Tibial nerve (tissue), 4 donors: ENCODE results near the gene SNU13. TPM values are rescaled to one million over a fixed set of nuclear protein-coding genes. Genes with fewer than 3 reads are reported as not detected.
"Not testable (repeated sequence)": the region's sequence is repeated elsewhere in the genome, so short reads cannot be mapped to it uniquely, and the experiment has no call there.

Experiments
- DNase-seq, 2 donors: peaks; one replicate each; pipeline ENCODE4 v3.0.0-alpha.2; 2019; ENCODE audit warnings: low spot score in 2 of 2
- H3K27ac ChIP-seq, 4 donors: fragments of 200-600 bp; sonication (generic) in 3 of 4; one replicate each; pipeline ENCODE4 v1.5.1; 2017 to 2019; ENCODE audit warnings: mild to moderate bottlenecking in 1 of 4
- H3K27me3 ChIP-seq, 2 donors: fragments of 200-600 bp; sonication (generic) in 1 of 2; one replicate each; pipeline versions ENCODE4 v1.5.1 to v1.6.0; 2017 to 2019
- H3K36me3 ChIP-seq, 3 donors: fragments of 200-600 bp; sonication (generic); one replicate each; pipeline ENCODE4 v1.5.1; 2018 to 2019
- H3K4me1 ChIP-seq, 4 donors: fragments of 200-600 bp; sonication (generic) in 3 of 4; one replicate each; pipeline ENCODE4 v1.5.1; 2017 to 2019
- H3K4me3 ChIP-seq, 4 donors: fragments of 200-600 bp; sonication (generic) in 3 of 4; one replicate each; pipeline ENCODE4 v1.5.1; 2017 to 2019; ENCODE audit warnings: mild to moderate bottlenecking in 1 of 4, moderate library complexity in 1 of 4
- H3K9me3 ChIP-seq, 4 donors: fragments of 200-600 bp; sonication (generic) in 3 of 4; one replicate each; pipeline ENCODE4 v1.5.1; 2017 to 2019
- EP300 ChIP-seq, 2 donors: sonication (generic); formaldehyde crosslinking; IDR thresholded peaks; one replicate each; pipeline ENCODE4 v1.6.1; 2017; ENCODE audit warnings: antibody characterized with exemption in 2 of 2, mild to moderate bottlenecking in 1 of 2
- POLR2A ChIP-seq, 2 donors: fragments of 450-650 bp; IDR thresholded peaks; one replicate each; pipeline ENCODE4 v1.6.1; 2017; ENCODE audit warnings: antibody characterized with exemption in 2 of 2, mild to moderate bottlenecking in 2 of 2, moderate library complexity in 2 of 2
- WGBS, 2 donors: methylation state at CpG; one replicate each; pipeline ENCODE4 v1.1.5; 2018; 5-methylcytosine and 5-hydroxymethylcytosine counted together
- total RNA-seq, 4 donors: library from RNA; depleted of rRNA; stranded (reverse); fragments of >200 nt; gene quantifications; one replicate each; pipeline ENCODE4 v1.1.0, GENCODE V29; 2016
- TF ChIP-seq, protein P1 (sequence below), 5 experiments: fragments of 200-600 bp in 3 of 5; fragments of 450-650 bp in 2 of 5; sonication (generic) in 3 of 5; IDR thresholded peaks; one replicate each; pipeline ENCODE4 v1.5.1; 2016 to 2019; ENCODE audit warnings: antibody characterized with exemption in 5 of 5, mild to moderate bottlenecking in 3 of 5, moderate library complexity in 2 of 5

Gene SNU13
- total RNA-seq, 4 donors from 2014 or later, result 66.3 to 104 (median 90.6) TPM

- Histone ChIP-seq H3K36me3 (peaks cover 3 to 53% (median 20%) of the 10 kb centered on the region in 3 donors), H3K27me3 (no peaks in the 10 kb centered on the region), H3K4me3 (no peak overlapping the region), H3K9me3 (no peaks in the 10 kb centered on the region), H3K27ac (no peak overlapping the region), H3K4me1 (peaks cover 0 to 13% (median 0%) of the 10 kb centered on the region in 4 donors)
- no peak for TF ChIP-seq POLR2A (IDR thresholded peaks at IDR 0.05)
- no peak for TF ChIP-seq EP300 (IDR thresholded peaks at IDR 0.05)
- TF ChIP-seq, protein P1, sequence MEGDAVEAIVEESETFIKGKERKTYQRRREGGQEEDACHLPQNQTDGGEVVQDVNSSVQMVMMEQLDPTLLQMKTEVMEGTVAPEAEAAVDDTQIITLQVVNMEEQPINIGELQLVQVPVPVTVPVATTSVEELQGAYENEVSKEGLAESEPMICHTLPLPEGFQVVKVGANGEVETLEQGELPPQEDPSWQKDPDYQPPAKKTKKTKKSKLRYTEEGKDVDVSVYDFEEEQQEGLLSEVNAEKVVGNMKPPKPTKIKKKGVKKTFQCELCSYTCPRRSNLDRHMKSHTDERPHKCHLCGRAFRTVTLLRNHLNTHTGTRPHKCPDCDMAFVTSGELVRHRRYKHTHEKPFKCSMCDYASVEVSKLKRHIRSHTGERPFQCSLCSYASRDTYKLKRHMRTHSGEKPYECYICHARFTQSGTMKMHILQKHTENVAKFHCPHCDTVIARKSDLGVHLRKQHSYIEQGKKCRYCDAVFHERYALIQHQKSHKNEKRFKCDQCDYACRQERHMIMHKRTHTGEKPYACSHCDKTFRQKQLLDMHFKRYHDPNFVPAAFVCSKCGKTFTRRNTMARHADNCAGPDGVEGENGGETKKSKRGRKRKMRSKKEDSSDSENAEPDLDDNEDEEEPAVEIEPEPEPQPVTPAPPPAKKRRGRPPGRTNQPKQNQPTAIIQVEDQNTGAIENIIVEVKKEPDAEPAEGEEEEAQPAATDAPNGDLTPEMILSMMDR (IDR thresholded peaks at IDR 0.05), result no peak
- WGBS, 2 donors, result 82 to 86% methylated on average over 3 of the region's 3 CpGs
- DNase-seq, result no peak
These were observed 23.7 kb downstream of the SNU13 start for GRCh38 chr22:41664951-41665350.

GRCh38 chr22:41664490-41664889 is 24.2 kb downstream of the SNU13 start:
- H3K9me3 ChIP-seq, result no peaks in the 10 kb centered on the region
- H3K27ac ChIP-seq, result no peak overlapping the region
- peaks cover 3 to 58% (median 20%) of the 10 kb centered on the region in 3 donors for H3K36me3 ChIP-seq
- H3K27me3 ChIP-seq, result no peaks in the 10 kb centered on the region
- H3K4me1 ChIP-seq, result peaks cover 0 to 13% (median 0%) of the 10 kb centered on the region in 4 donors
- no peak overlapping the region for H3K4me3 ChIP-seq
- no peak for DNase-seq
- TF ChIP-seq POLR2A (IDR thresholded peaks at IDR 0.05), result no peak
- TF ChIP-seq, protein P1 (IDR thresholded peaks at IDR 0.05), result no peak
- no peak for TF ChIP-seq EP300 (IDR thresholded peaks at IDR 0.05)

DNA sequence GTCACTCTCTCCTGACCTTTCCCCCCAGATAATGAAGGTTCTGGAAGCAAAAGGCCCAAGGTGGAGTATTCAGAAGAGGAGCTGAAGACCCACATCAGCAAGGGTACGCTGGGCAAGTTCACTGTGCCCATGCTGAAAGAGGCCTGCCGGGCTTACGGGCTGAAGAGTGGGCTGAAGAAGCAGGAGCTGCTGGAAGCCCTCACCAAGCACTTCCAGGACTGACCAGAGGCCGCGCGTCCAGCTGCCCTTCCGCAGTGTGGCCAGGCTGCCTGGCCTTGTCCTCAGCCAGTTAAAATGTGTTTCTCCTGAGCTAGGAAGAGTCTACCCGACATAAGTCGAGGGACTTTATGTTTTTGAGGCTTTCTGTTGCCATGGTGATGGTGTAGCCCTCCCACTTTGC is 25.1 kb downstream of the SNU13 start:
- H3K27ac ChIP-seq, H3K4me3 ChIP-seq, DNase-seq, H3K27me3 ChIP-seq, H3K9me3 ChIP-seq: not testable (repeated sequence)
- H3K36me3 ChIP-seq, result peaks cover 3 to 67% (median 22%) of the 10 kb centered on the region in 3 donors
- WGBS, 2 donors, result 76 to 78% methylated on average over 9 of the region's 9 CpGs
- H3K4me1 ChIP-seq, result peaks cover 0 to 13% (median 0%) of the 10 kb centered on the region in 4 donors

GRCh38 chr22:41661713-41662112 is 27.0 kb downstream of the SNU13 start:
- no peak overlapping the region for H3K27ac ChIP-seq
- no peak for TF ChIP-seq EP300 (IDR thresholded peaks at IDR 0.05)
- TF ChIP-seq POLR2A (IDR thresholded peaks at IDR 0.05), result no peak
- TF ChIP-seq, protein P1 (IDR thresholded peaks at IDR 0.05), result no peak
- 94 to 95% methylated on average over 2 of the region's 2 CpGs for WGBS, 2 donors
- H3K9me3 ChIP-seq, result no peaks in the 10 kb centered on the region
- DNase-seq, result no peak
- H3K27me3 ChIP-seq, result no peaks in the 10 kb centered on the region
- peaks cover 8 to 86% (median 34%) of the 10 kb centered on the region in 3 donors for H3K36me3 ChIP-seq
- peaks cover 0 to 5% (median 0%) of the 10 kb centered on the region in 4 donors for H3K4me1 ChIP-seq
- no peak overlapping the region for H3K4me3 ChIP-seq

DNA sequence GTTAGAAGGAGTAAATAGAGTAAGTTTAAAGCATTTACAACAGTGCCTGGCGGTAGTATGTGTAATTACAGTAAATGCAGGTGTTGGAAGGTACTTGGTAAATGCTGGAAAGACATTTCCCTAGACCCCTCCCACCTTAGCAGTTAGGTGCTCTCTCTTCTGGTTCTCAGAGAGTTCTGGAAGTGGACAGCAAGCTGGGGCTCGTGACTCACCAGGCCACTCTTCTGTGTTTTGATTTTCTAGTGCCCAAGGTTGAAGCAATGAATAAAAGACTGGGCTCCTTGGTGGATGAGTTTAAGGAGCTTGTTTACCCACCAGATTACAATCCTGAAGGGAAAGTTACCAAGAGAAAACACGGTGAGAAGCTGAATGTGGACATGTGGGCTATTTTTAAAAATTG is 27.6 kb downstream of the SNU13 start:
- no peak for TF ChIP-seq EP300 (IDR thresholded peaks at IDR 0.05)
- no peak for TF ChIP-seq POLR2A (IDR thresholded peaks at IDR 0.05)
- TF ChIP-seq, protein P1 (IDR thresholded peaks at IDR 0.05), result no peak
- Histone ChIP-seq H3K9me3 (no peaks in the 10 kb centered on the region), H3K27ac (no peak overlapping the region), H3K36me3 (peaks cover 8 to 92% (median 38%) of the 10 kb centered on the region in 3 donors), H3K4me1 (peaks cover 0 to under 1% (median 0%) of the 10 kb centered on the region in 4 donors), H3K4me3 (no peak overlapping the region), H3K27me3 (no peaks in the 10 kb centered on the region)
- WGBS, 2 donors, result 89 to 91% methylated on average over 3 of the region's 3 CpGs
- no peak for DNase-seq

GRCh38 chr22:41660416-41660815 is 28.3 kb downstream of the SNU13 start:
- no peak for DNase-seq

More at GRCh38 chr22:41660416-41660815, 28.3 kb downstream of the SNU13 start:
- Histone ChIP-seq H3K4me3 (no peak overlapping the region), H3K4me1 (no peaks in the 10 kb centered on the region), H3K27me3 (no peaks in the 10 kb centered on the region), H3K27ac (no peak overlapping the region), H3K36me3 (peaks cover 8 to 99% (median 43%) of the 10 kb centered on the region in 3 donors), H3K9me3 (no peaks in the 10 kb centered on the region)
- WGBS, 2 donors, result 91 to 93% methylated on average over 3 of the region's 3 CpGs
- TF ChIP-seq, protein P1 (IDR thresholded peaks at IDR 0.05), result no peak
- TF ChIP-seq POLR2A (IDR thresholded peaks at IDR 0.05), result no peak
- no peak for TF ChIP-seq EP300 (IDR thresholded peaks at IDR 0.05)
